K562 (cell line): ENCODE data around the gene CPT1C. TPM values are rescaled to one million over a fixed set of nuclear protein-coding genes. Genes with fewer than 3 reads are reported as not detected.

Source experiments
- ATF1 ChIP-seq, 2 experiments: fragments of 450-650 bp in 1 of 2; IDR thresholded peaks; 2 replicates each; pipeline ENCODE4 v1.6.1; 2016; ENCODE audit warnings: missing compliant biosample characterization in 1 of 2, missing genetic modification characterization in 1 of 2
- CBX1 ChIP-seq: sonication (generic); IDR thresholded peaks from 2 replicates; pipeline ENCODE4 v1.6.1; 2016; ENCODE audit warnings: antibody characterized with exemption, low read depth, mild to moderate bottlenecking
- CBX2 ChIP-seq: fragments of 200-600 bp; sonication (generic); IDR thresholded peaks from one replicate; pipeline ENCODE4 v1.6.1; 2012; ENCODE audit warnings: mild to moderate bottlenecking, low read length, inconsistent platforms; ENCODE audit not compliant: insufficient read depth, poor library complexity, severe bottlenecking
- CHD2 ChIP-seq: IDR thresholded peaks from 2 replicates; pipeline ENCODE4 v1.6.1; 2011; ENCODE audit warnings: low read depth, low read length
- CXXC5 ChIP-seq: fragments of 250-450 bp; sonication (Bioruptor Pico); IDR thresholded peaks from 2 replicates; pipeline ENCODE4 v1.8.0; 2022; ENCODE audit warnings: inconsistent platforms, mild to moderate bottlenecking, moderate library complexity
- ELF1 ChIP-seq: fragments of 200-800 bp; sonication (Bioruptor generic); IDR thresholded peaks from 2 replicates; pipeline ENCODE4 v1.6.1; 2016; ENCODE audit warnings: missing genetic modification characterization, missing compliant biosample characterization
- HDGF ChIP-seq: fragments of 450-650 bp; IDR thresholded peaks from 2 replicates; pipeline ENCODE4 v1.6.1; 2016
- JUND ChIP-seq, 2 experiments: IDR thresholded peaks; 2 replicates in 1 of 2; 3 replicates in 1 of 2; pipeline ENCODE4 v1.6.1; 2011; ENCODE audit warnings: borderline replicate concordance in 2 of 2, low read depth in 2 of 2, low read length in 2 of 2, improper control_type of control experiment in 1 of 2, missing biosample characterization in 1 of 2, missing genetic modification characterization in 1 of 2, missing genetic modification reagents in 1 of 2
- KDM1A ChIP-seq, 2 experiments: fragments of 450-650 bp; IDR thresholded peaks; 2 replicates each; pipeline ENCODE4 v1.6.1; 2016; ENCODE audit warnings: mild to moderate bottlenecking in 2 of 2
- MAZ ChIP-seq, 2 experiments: fragments of 450-650 bp in 1 of 2; sonication (generic) in 1 of 2; formaldehyde crosslinking; IDR thresholded peaks in 1 of 2; conservative IDR thresholded peaks in 1 of 2; 2 replicates each; pipeline versions ENCODE4 v1.4.0 to v1.5.0; 2020; ENCODE audit warnings: mild to moderate bottlenecking in 1 of 2, missing genetic modification reagents in 1 of 2
- NFATC3 ChIP-seq: fragments of 450-650 bp; IDR thresholded peaks from 2 replicates; pipeline ENCODE4 v1.6.1; 2017; ENCODE audit warnings: mild to moderate bottlenecking
- NR4A1 ChIP-seq, 2 experiments: fragments of 250-450 bp in 1 of 2; fragments of 450-650 bp in 1 of 2; sonication (Bioruptor Pico) in 1 of 2; IDR thresholded peaks; 2 replicates each; pipeline versions ENCODE4 v1.4.0 to v1.6.1; 2016 to 2020; ENCODE audit warnings: mild to moderate bottlenecking in 2 of 2, missing compliant biosample characterization in 1 of 2, missing genetic modification characterization in 1 of 2, moderate library complexity in 1 of 2
- PHF21A ChIP-seq: fragments of 450-650 bp; IDR thresholded peaks from 2 replicates; pipeline ENCODE4 v1.6.1; 2017; ENCODE audit warnings: low read depth, borderline replicate concordance
- PHF8 ChIP-seq: fragments of 200-600 bp; sonication (generic); IDR thresholded peaks from 2 replicates; pipeline ENCODE4 v1.6.1; 2012; ENCODE audit warnings: mixed run types, mild to moderate bottlenecking, inconsistent platforms, low read length, moderate library complexity, borderline replicate concordance
- RBFOX2 ChIP-seq: fragments of 200-400 bp; formaldehyde crosslinking; IDR thresholded peaks from 2 replicates; pipeline ENCODE4 v1.6.1; 2017; ENCODE audit warnings: low read depth, mild to moderate bottlenecking, low read length, moderate library complexity
- SAFB ChIP-seq: fragments of 200-400 bp; formaldehyde crosslinking; IDR thresholded peaks from 2 replicates; pipeline ENCODE4 v1.6.1; 2017; ENCODE audit warnings: low read depth, low read length, borderline replicate concordance
- SMC3 ChIP-seq: conservative IDR thresholded peaks from 2 replicates; pipeline ENCODE4 v1.6.1; 2011; ENCODE audit warnings: low read depth, low read length, improper control_type of control experiment; ENCODE audit not compliant: insufficient read depth
- SNRNP70 ChIP-seq: fragments of 200-400 bp; formaldehyde crosslinking; optimal IDR thresholded peaks from 2 replicates; pipeline ENCODE3; 2017; ENCODE audit warnings: low read depth, low read length
- USF1 ChIP-seq: sonication (generic); formaldehyde crosslinking; IDR thresholded peaks from 2 replicates; pipeline ENCODE4 v1.9.0; 2022; ENCODE audit warnings: mild to moderate bottlenecking, missing genetic modification reagents
- YY1 ChIP-seq, 3 experiments: IDR thresholded peaks; 2 replicates each; pipeline ENCODE4 v1.6.1; 2011; ENCODE audit warnings: low read length in 2 of 3, mild to moderate bottlenecking in 2 of 3, moderate library complexity in 2 of 3, borderline replicate concordance in 1 of 3, control low read depth in 1 of 3, low read depth in 1 of 3; ENCODE audit not compliant: insufficient read depth in 3 of 3, insufficient replicate concordance in 2 of 3, control insufficient read depth in 1 of 3, insufficient read length in 1 of 3; ENCODE audit errors: extremely low read depth in 1 of 3
- ZNF384 ChIP-seq: IDR thresholded peaks from 2 replicates; pipeline ENCODE4 v1.6.1; 2012; ENCODE audit warnings: low read depth, low read length, improper control_type of control experiment
- polyA plus RNA-seq, 8 experiments: library from polyadenylated mRNA; depleted of rRNA in 4 of 8; stranded (reverse) in 5 of 8; unstranded in 3 of 8; fragments of >200 nt; fragmentation: Nextera tagmentation in 2 of 8; fragmentation: Illumina TruSeq in 1 of 8; extraction: Ambion mirVana in 2 of 8; extraction: Trizol in 1 of 8; gene quantifications; 2 replicates each; pipeline versions ENCODE4 v1.2.1 to v1.2.3, GENCODE V29; 2011 to 2014; ENCODE audit warnings: inconsistent platforms in 1 of 8, missing spikeins in 1 of 8
- total RNA-seq, 7 experiments: library from RNA; depleted of rRNA in 6 of 7; stranded (reverse); fragments of >200 nt in 6 of 7; fragmentation: Illumina TruSeq in 2 of 7; extraction: Trizol in 2 of 7; gene quantifications; 2 replicates each; pipeline versions ENCODE4 v1.2.1 to v1.2.3, GENCODE V29; 2011 to 2021; ENCODE audit warnings: low replicate concordance in 1 of 7

The CPT1C gene
- total and polyA plus RNA-seq, 9 of the 15 experiments (the other 6 are each of a cell fraction or from before 2014, with no cell fraction given): 1.9 to 12.3 (median 3.0) TPM

GRCh38 chr19:49746206-49746958, 55.5 kb downstream of the CPT1C start (continued):
- no peak for TF ChIP-seq PHF21A
- TF ChIP-seq ZNF384: no peak
- TF ChIP-seq NR4A1 (CRISPR knock-in tag; IDR thresholded peaks at IDR 0.05): no peak
- 0 out of 2 replicates have a peak, but pooled peaks have one; percentile 58 for TF ChIP-seq NR4A1 (tag; IDR thresholded peaks at IDR 0.05)
- peak; percentile 87 for TF ChIP-seq CBX1
- peak; percentile 89 for TF ChIP-seq RBFOX2
- TF ChIP-seq HDGF: peak; percentile 96
- TF ChIP-seq CBX2: no peak
- peak; percentile 2; the same call in 1 of the 2 replicates for TF ChIP-seq CHD2
- 0 out of 2 replicates have a peak, but pooled peaks have one; percentile 6 for TF ChIP-seq SMC3
- TF ChIP-seq USF1 (CRISPR knock-in tag): no peak
- TF ChIP-seq YY1 (IDR thresholded peaks at IDR 0.05; ENCODE audit: borderline replicate concordance in 1 of 3, control insufficient read depth in 1 of 3, extremely low read depth in 1 of 3, insufficient read depth in 3 of 3, insufficient read length in 1 of 3, insufficient replicate concordance in 2 of 3, low read depth in 1 of 3, low read length in 2 of 3): peak in 1 of 3 experiments; percentile 49
- peak; percentile 52; the same call in 1 of the 2 replicates for TF ChIP-seq CXXC5 (CRISPR knock-in tag)
- no peak for TF ChIP-seq ATF1 (CRISPR knock-in tag; IDR thresholded peaks at IDR 0.05)
- peak; percentile 26; the same call in 1 of the 2 replicates for TF ChIP-seq ATF1 (tag; IDR thresholded peaks at IDR 0.05)
- TF ChIP-seq KDM1A (IDR thresholded peaks at IDR 0.05): no peak
- peak; percentile 55; the same call in 1 of the 2 replicates for TF ChIP-seq PHF8
- no peak for TF ChIP-seq NFATC3
- TF ChIP-seq SNRNP70: no peak
- peak in 1 of 2 experiments; percentile 72; a peak in 2 of 4 replicates for TF ChIP-seq MAZ (CRISPR knock-in tag; conservative IDR thresholded peaks at IDR 0.05 in 1 of 2, IDR thresholded peaks at IDR 0.05 in 1 of 2)
- peak; percentile 16; the same call in 1 of the 2 replicates for TF ChIP-seq JUND (IDR thresholded peaks at IDR 0.05; ENCODE audit: borderline replicate concordance, low read depth, low read length)
- TF ChIP-seq JUND (tag; IDR thresholded peaks at IDR 0.05; ENCODE audit: borderline replicate concordance, low read depth, low read length): no peak
- no peak for TF ChIP-seq ELF1
- peak; percentile 28; the same call in 1 of the 2 replicates for TF ChIP-seq SAFB
